NCI-H1092 (cell line): ENCODE data around the gene TSPAN31.
A peak's percentile ranks its signal among the peaks of the same experiment; 100 is the strongest.

ENCODE experiments used
- DNase-seq: peaks from one replicate; lab custom pipeline; 2025; lab: John Stamatoyannopoulos, UW

The TSPAN31 gene

GRCh38 chr12:57735952-57736740 is 8.7 kb upstream of the TSPAN31 start:
- DNase-seq, result no peak

GRCh38 chr12:57736741-57737466 is 7.9 kb upstream of the TSPAN31 start:
- DNase-seq, result no peak

GRCh38 chr12:57737467-57738460 is 7.1 kb upstream of the TSPAN31 start:
- DNase-seq, result no peak

DNA sequence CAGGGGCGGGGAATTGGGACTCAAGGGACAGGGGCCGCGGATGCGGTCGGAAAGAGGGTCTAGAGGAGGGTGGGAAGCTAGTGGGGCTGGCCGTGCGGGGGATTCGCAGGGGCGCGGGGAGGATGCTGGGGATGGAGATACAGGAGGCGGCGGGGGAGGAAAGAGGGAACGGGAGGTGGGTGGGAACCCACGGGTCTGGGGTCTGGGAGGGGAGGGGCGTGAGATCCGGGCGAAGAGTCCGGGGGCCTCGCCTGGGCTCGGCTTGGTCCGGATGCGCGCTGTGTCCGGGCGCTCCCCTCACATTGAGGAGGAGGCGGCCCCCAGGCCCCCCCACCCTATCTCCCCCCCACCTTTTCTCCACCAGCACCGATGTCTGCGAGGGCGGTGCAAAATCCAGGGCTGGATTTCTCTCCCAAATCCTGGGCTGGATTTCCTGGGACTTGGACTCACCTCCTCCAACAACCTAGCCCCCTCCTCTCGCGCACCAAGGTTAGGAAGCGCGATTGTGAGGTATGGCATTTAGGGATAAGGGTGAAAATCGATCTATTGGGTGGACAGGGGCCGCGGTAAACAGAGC is 6.1 kb upstream of the TSPAN31 start, which contains the start of gene AGAP2:
TSS of gene AGAP2 (minus strand) at position 82 of the 577 bp plus-strand sequence. CDS start 496 bp downstream, outside the sequence.
- no peak for DNase-seq

DNA sequence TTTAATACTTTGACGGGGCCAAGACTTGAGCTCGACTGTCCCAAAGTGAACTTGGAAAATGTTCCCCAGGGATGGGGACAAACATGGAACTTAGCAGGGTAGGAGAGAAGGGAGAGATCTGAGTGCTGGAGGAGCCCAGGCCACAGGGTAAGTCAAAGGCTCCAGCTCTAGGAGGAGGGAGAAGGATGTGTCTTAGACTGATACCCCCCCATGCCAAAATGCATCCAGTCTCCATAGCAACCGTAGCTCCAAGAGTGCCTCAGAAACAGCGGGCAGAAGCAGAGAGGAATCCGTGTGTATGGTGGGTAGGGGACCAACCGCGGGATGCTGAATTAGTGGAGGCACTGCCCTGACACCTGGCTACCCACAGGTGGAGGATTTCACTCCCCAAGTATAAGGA is 5.5 kb upstream of the TSPAN31 start:
- no peak for DNase-seq

GRCh38 chr12:57739914-57740538 is 4.8 kb upstream of the TSPAN31 start:
- no peak for DNase-seq

GRCh38 chr12:57740656-57741412 is 4.0 kb upstream of the TSPAN31 start:
- no peak for DNase-seq

- no peak for DNase-seq
These were observed 3.4 kb upstream of the TSPAN31 start for GRCh38 chr12:57741413-57741789.

DNA sequence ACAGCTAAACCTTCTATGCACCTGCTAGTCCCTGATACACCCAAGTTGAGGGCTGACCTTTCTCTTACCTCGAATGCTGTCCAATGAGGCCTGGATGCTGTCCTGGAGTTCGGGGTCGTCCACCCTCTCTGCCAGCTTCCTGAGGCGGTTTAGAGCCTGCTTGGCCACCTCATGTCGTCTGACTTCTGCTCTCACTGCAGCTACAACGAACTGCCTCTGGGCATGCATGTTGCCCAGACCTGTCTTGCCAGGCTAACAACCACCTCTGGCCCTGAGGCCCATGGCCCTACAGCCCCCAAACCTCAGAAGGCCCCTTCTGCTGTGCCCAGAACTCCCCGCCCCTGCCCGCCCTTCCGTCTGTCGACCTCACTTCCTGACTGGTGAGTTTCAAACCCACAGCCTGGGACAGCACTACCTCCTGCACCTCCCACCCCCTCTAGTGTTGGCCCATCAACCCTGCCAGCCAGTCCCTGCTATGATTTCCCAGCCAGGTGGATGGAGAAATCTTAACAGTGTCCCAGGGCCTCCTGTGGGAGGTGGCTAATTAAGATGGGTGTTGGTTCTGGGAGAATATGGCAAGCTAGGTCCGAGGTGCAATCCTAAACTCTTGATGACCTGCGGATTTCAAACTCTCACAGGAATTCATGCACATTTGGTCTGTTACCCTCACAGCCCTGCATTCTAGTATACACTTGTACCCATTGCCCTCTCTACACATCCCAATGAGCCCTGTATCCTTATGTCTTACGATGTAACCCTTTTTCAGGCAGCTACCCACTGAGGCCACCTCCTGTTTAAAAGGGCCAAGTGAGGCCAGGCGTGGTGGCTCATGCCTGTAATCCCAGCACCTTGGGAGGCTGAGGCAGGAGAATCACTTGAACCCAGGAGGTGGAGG is 2.7 kb upstream of the TSPAN31 start:
- DNase-seq, result no peak

- DNase-seq, result no peak
These were observed 1.1 kb upstream of the TSPAN31 start for GRCh38 chr12:57743769-57744168.

DNA sequence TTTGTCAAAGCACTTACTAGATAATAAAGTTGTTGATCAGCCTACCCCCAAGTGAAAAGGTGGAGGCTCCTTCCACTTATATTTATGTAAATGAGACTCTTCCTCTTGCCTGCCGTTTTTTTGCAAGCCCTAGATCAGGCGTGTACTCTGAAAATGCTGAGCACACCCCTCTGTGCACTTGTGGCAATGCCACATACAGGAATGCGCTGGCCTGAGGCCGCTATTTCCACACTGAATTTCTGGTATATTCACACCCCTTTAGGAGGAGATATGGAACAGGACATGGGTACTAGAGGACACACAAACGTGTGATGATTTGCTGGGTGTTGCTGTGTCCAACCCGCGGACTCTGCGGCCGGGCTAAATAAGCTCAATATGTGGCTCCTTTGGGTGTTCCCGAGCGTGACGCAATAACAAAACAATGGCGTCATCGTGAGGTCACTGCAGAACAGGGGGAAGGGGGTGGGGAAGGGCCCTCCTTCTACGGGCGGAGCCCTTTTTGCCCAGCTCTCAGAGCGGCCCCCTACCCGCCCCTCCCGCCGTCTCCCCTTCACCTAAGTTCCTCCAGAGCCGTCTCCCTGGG is 554 bp upstream of the TSPAN31 start:
- peak; percentile 66 for DNase-seq

DNA sequence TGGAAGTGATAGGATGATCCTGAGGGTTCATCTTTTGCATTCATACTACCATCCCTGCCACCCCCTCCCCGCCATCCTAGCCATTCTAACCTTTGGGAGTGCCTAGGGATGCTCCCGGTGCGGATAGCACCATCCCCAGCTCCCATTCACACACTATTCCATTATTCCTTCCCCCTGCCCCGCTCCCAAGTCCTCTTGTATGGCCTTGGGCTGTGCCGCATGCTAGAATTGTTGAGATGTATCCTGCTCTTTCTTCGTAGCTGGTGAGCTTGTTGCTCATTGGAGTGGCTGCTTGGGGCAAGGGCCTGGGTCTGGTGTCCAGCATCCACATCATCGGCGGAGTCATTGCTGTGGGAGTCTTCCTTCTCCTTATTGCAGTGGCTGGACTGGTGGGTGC is 644 bp downstream of the TSPAN31 start:
- DNase-seq, result no peak

GRCh38 chr12:57746025-57746424 is 1.2 kb downstream of the TSPAN31 start:
- no peak for DNase-seq

- DNase-seq, result no peak
These were observed 4.2 kb downstream of the TSPAN31 start for GRCh38 chr12:57749061-57749460.

GRCh38 chr12:57750561-57751431 is 6.0 kb downstream of the TSPAN31 start:
- DNase-seq, result no peak

- no peak for DNase-seq
These were observed 6.6 kb downstream of the TSPAN31 start for GRCh38 chr12:57751432-57751787.

DNA sequence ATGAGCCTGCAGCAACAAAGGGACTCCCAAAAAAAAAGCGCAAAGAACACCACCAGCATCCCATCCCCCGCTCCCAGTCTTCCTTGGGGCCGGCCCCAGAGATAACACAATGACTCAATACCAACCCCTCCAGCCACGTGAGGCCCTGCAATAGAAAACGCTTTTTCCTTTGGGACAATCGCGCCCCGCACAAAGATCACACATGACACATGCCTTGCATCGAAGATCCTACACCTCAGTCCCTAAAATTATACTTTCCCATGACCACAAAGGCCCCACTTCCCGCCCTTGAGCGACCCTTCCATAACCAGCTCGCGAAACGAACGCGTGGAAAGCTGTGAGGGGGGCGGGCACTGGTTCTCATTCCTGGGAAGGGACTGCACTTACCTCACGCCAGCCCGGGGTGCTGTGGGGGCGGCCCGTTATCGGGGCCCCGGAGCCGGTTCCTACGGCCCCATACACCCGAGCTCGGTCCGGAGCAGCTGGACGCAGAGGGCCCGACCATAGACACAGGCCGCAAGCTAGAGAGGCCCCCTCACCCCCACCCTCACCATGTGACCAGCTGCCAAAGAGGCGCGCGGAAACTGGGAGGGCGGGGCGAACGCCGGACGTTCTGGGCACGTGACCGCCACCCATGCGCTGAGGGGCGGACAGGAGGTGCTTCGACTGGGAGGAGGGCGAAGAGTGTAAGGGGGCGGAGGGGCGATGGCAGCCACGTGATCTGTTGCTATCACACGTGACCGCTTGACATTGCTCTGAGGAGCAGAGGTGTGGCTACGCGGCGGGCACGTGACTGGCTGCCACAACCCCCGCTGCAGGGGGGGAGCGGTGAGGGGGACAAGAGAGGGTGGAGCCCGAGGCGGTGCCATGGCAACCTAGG is 7.2 kb downstream of the TSPAN31 start, which contains the start of gene CDK4:
TSS of gene CDK4 (minus strand) at position 523 of the 880 bp plus-strand sequence. CDS start 593 bp downstream, outside the sequence.
- peak; percentile 97 for DNase-seq
